ENCODE results near the gene WIPI1. TPM values are rescaled to one million over a fixed set of nuclear protein-coding genes. Genes with fewer than 3 reads are reported as not detected.
A peak's percentile ranks its signal among the peaks of the same experiment; 100 is the strongest.
"Not testable (repeated sequence)": the region's sequence is repeated elsewhere in the genome, so short reads cannot be mapped to it uniquely, and the experiment has no call there.

Gene WIPI1
- total RNA-seq, 4 donors from 2014 or later, result 22.9 to 53.2 (median 45.0) TPM

- H3K9me3 ChIP-seq, result no peaks in the 10 kb centered on the region
- H3K4me1 ChIP-seq, result no peaks in the 10 kb centered on the region
- no peak for ATAC-seq
- H3K27ac ChIP-seq, result no peak overlapping the region
- 76 to 91% methylated on average over 2 to 8 of the region's 8 CpGs for WGBS, 2 donors (ENCODE audit: low coverage in 1 of 2)
- H3K36me3 ChIP-seq, result peaks cover 0 to 87% of the 10 kb centered on the region in 2 donors
- no peak overlapping the region for H3K4me3 ChIP-seq
- H3K27me3 ChIP-seq, result no peaks in the 10 kb centered on the region
- TF ChIP-seq EP300 (IDR thresholded peaks at IDR 0.05) (no peak), POLR2A (IDR thresholded peaks at IDR 0.05) (no peak), POLR2AphosphoS5 (IDR thresholded peaks at IDR 0.05) (no peak)
- TF ChIP-seq, protein P1, sequence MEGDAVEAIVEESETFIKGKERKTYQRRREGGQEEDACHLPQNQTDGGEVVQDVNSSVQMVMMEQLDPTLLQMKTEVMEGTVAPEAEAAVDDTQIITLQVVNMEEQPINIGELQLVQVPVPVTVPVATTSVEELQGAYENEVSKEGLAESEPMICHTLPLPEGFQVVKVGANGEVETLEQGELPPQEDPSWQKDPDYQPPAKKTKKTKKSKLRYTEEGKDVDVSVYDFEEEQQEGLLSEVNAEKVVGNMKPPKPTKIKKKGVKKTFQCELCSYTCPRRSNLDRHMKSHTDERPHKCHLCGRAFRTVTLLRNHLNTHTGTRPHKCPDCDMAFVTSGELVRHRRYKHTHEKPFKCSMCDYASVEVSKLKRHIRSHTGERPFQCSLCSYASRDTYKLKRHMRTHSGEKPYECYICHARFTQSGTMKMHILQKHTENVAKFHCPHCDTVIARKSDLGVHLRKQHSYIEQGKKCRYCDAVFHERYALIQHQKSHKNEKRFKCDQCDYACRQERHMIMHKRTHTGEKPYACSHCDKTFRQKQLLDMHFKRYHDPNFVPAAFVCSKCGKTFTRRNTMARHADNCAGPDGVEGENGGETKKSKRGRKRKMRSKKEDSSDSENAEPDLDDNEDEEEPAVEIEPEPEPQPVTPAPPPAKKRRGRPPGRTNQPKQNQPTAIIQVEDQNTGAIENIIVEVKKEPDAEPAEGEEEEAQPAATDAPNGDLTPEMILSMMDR (IDR thresholded peaks at IDR 0.05), result no peak
Observed at GRCh38 chr17:68422821-68423220, 34.5 kb downstream of the WIPI1 start.

- Histone ChIP-seq H3K4me3 (no peak overlapping the region), H3K27me3 (no peaks in the 10 kb centered on the region), H3K4me1 (no peaks in the 10 kb centered on the region), H3K36me3 (peaks cover 0 to 74% of the 10 kb centered on the region in 2 donors), H3K27ac (no peak overlapping the region), H3K9me3 (no peaks in the 10 kb centered on the region)
- WGBS, 2 donors (ENCODE audit: low coverage in 1 of 2), result 89 to 93% methylated on average over 6 to 7 of the region's 9 CpGs
- TF ChIP-seq POLR2A (IDR thresholded peaks at IDR 0.05), result no peak
- TF ChIP-seq, protein P1 (IDR thresholded peaks at IDR 0.05), result no peak
- no peak for TF ChIP-seq EP300 (IDR thresholded peaks at IDR 0.05)
- TF ChIP-seq POLR2AphosphoS5 (IDR thresholded peaks at IDR 0.05), result no peak
- no peak for ATAC-seq
Observed at GRCh38 chr17:68421486-68421885, 35.8 kb downstream of the WIPI1 start.

DNA sequence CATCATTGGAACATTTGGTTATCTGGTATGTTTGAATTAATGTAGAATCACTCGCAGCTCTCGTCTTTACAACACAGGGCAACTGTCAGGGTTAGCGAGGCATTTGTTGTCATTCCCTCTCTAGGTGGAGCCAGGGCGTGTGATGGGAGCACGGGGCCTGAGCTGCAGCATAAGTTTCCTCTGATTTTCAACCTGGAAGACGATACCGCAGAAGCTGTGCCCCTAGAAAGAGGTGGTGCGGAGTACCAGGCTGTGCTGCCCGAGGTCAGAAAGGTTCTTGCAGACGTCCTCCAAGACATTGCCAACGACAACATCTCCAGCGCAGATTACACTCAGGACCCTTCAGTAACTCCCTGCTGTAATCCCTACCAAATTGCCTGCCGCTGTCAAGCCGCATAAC lies 37.2 kb downstream of the WIPI1 start:
- no peaks in the 10 kb centered on the region for H3K4me1 ChIP-seq
- no peak overlapping the region for H3K4me3 ChIP-seq
- H3K36me3 ChIP-seq, result peaks cover 0 to 60% of the 10 kb centered on the region in 2 donors
- peaks cover 0 to 3% (median 0%) of the 10 kb centered on the region in 3 donors for H3K9me3 ChIP-seq
- TF ChIP-seq EP300 (IDR thresholded peaks at IDR 0.05) (no peak), POLR2AphosphoS5 (IDR thresholded peaks at IDR 0.05) (no peak), POLR2A (IDR thresholded peaks at IDR 0.05) (no peak)
- TF ChIP-seq, protein P1 (IDR thresholded peaks at IDR 0.05), result no peak
- WGBS, 2 donors (ENCODE audit: low coverage in 1 of 2), result 86 to 97% methylated on average over 7 to 13 of the region's 14 CpGs
- no peaks in the 10 kb centered on the region for H3K27me3 ChIP-seq
- ATAC-seq, result no peak
- no peak overlapping the region for H3K27ac ChIP-seq

- peaks cover 0 to 11% (median 0%) of the 10 kb centered on the region in 3 donors for H3K9me3 ChIP-seq
- no peaks in the 10 kb centered on the region for H3K4me1 ChIP-seq
- 31 to 46% methylated on average over 3 to 4 of the region's 4 CpGs for WGBS, 2 donors (ENCODE audit: low coverage in 1 of 2)
- TF ChIP-seq EP300 (IDR thresholded peaks at IDR 0.05) (no peak), POLR2AphosphoS5 (IDR thresholded peaks at IDR 0.05) (no peak), POLR2A (IDR thresholded peaks at IDR 0.05) (no peak)
- TF ChIP-seq, protein P1 (IDR thresholded peaks at IDR 0.05), result no peak
- H3K27ac ChIP-seq, result no peak overlapping the region
- no peaks in the 10 kb centered on the region for H3K27me3 ChIP-seq
- H3K36me3 ChIP-seq, result peaks cover 0 to 48% of the 10 kb centered on the region in 2 donors
- ATAC-seq, result no peak
- no peak overlapping the region for H3K4me3 ChIP-seq
Observed at GRCh38 chr17:68418876-68419275, 38.4 kb downstream of the WIPI1 start.

- no peaks in the 10 kb centered on the region for H3K4me1 ChIP-seq
- no peak for TF ChIP-seq POLR2A (IDR thresholded peaks at IDR 0.05)
- TF ChIP-seq EP300 (IDR thresholded peaks at IDR 0.05), result no peak
- TF ChIP-seq, protein P1 (IDR thresholded peaks at IDR 0.05), result no peak
- TF ChIP-seq POLR2AphosphoS5 (IDR thresholded peaks at IDR 0.05), result no peak
- H3K27ac ChIP-seq, result no peak overlapping the region
- ATAC-seq, result no peak
- H3K27me3 ChIP-seq, result no peaks in the 10 kb centered on the region
- peaks cover 0 to 32% of the 10 kb centered on the region in 2 donors for H3K36me3 ChIP-seq
- peaks cover 0 to 13% (median 0%) of the 10 kb centered on the region in 3 donors for H3K9me3 ChIP-seq
- 100% methylated on average over 3 of the region's 3 CpGs; no CpG with 5 or more reads in 1 of the 2 donors for whole genome bisulfite sequencing, 2 donors (ENCODE audit: low coverage in 1 of 2)
- no peak overlapping the region for H3K4me3 ChIP-seq
Observed at GRCh38 chr17:68417317-68417716, 40.0 kb downstream of the WIPI1 start.

DNA sequence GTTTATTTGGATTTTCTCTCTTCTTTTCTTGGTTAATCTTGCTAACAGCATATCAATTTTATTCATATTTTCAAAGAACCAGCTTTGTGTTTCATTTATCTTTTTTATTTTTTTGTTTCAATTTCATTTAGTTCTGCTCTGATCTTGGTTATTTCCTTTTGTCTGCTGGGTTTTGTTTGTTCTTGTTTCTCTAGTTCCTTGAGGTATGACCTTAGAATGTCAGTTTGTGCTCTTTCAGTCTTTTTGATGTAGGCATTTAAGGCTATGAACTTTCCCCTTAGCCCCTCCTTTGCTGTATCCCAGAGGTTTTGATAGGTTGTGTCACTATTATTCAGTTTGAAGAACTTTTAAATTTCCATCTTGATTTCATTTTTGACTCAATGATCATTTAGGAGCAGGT lies 42.4 kb downstream of the WIPI1 start:
- H3K36me3 ChIP-seq, result not testable (repeated sequence)

DNA sequence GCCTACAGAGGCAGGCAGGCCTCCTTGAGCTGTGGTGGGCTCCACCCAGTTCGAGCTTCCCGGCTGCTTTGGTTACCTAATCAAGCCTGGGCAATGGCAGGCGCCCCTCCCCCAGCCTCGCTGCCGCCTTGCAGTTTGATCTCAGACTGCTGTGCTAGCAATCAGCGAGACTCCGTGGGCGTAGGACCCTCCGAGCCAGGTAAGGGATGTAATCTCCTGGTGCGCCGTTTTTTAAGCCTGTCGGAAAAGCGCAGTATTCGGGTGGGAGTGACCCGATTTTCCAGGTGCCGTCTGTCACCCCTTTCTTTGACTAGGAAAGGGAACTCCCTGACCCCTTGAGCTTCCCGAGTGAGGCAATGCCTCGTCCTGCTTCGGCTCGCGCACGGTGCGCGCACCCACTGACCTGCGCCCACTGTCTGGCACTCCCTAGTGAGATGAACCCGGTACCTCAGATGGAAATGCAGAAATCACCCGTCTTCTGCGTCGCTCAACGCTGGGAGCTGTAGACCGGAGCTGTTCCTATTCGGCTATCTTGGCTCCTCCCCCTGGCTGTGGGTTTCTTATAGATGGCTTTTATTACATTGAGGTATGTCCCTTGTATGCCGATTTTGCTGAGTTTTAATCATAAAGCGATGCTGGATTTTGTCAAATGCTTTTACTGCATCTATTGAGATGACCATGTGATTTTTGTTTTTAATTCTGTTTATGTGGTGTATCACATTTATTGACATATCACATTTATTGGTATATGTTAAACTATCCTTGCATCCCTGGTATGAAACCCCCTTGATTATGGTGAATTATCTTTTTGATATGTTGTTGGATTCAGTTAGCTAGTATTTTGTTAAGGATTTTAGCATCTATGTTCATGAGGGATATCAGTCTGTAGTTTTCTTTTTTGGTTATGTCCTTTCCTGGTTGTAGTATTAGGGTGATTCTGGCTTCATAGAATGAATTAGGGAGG lies 43.4 kb downstream of the WIPI1 start:
- 6 to 7% methylated on average over 11 to 12 of the region's 34 CpGs for WGBS, 2 donors (ENCODE audit: low coverage in 1 of 2)
- not testable (repeated sequence) for H3K4me1 ChIP-seq, ATAC-seq, H3K27ac ChIP-seq, H3K36me3 ChIP-seq, H3K27me3 ChIP-seq
- peaks cover 0 to 13% (median 0%) of the 10 kb centered on the region in 3 donors for H3K9me3 ChIP-seq
- peak overlapping the region; percentile 1 to 41 for H3K4me3 ChIP-seq

More for the DNA sequence above, 42.4 kb downstream of the WIPI1 start:
- H3K9me3 ChIP-seq, result peaks cover 0 to 13% (median 0%) of the 10 kb centered on the region in 3 donors
- H3K27me3 ChIP-seq, ATAC-seq, H3K27ac ChIP-seq, H3K4me1 ChIP-seq, H3K4me3 ChIP-seq: not testable (repeated sequence)

Data from gastroesophageal sphincter (tissue), 4 donors.